SHP77 treated with DMSO at 0.1 percent for 48 hours (cell line): Measurements from ENCODE around the gene ARFGEF2.
"Not testable (repeated sequence)": the region's sequence is repeated elsewhere in the genome, so short reads cannot be mapped to it uniquely, and the experiment has no call there.

Source experiments
- DNase-seq: peaks from one replicate; lab custom pipeline; 2025; lab: John Stamatoyannopoulos, UW

The ARFGEF2 gene

DNA sequence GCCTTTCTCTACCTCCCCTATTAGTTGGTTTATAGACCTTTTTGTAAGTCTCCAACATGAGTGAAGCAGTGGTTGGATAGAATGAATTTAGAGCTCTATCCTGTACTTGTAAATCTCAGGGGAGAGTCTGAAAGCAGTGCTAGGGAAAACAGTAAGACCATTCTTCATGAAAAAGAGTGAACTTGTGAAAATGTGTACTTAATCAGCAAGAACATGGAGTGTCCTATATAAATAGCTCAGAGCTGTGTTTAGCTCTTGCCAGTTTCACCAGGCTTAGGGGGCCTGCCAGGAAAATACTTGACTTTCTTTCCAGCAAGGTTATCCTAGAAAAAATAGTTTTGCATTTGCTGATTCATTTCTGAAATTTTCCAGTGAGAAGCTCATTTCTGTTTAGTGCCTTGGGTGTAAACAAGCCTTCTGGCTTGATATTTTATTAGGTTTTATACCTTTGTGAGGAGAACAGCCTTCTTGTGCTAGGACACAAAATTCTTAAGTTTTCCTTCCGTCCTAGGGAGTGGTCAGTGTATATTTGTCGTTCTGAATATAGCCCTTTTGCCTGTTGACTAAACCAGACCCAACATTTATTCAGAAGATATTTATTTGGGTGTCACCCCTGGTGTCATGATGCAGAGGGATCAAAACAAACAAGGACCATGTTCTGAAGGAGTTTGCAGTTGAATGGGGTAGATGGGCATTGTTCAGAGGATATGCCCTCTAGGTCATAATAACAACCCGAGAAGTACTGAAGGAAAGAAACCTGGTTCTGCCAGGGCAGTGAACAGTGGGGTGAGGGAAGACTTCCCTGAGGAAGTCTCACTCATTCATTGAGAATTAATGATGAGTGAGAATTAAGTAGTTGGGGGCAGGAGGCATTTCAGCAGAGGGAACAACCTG is 7.6 kb downstream of the ARFGEF2 start:
- no peak for DNase-seq

DNA sequence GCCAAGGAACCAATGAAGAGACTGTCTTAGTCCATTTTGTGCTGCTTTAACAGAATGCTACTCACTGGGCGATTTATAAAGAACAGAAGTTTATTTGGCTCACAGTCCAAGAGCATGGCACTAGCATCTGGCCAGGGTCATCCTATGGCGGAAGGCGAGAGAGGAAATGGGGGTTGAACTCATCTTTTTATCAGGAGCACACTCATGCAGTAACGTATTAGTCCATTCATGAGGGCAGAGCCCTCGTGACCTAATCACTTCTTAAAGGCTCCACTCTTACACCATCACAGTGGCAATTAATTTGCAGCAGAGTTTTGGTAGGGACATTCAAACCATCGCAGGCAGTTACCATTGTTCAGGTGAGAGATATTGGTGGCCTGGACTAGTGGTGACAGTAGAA is 8.5 kb downstream of the ARFGEF2 start:
- DNase-seq: no peak

DNA sequence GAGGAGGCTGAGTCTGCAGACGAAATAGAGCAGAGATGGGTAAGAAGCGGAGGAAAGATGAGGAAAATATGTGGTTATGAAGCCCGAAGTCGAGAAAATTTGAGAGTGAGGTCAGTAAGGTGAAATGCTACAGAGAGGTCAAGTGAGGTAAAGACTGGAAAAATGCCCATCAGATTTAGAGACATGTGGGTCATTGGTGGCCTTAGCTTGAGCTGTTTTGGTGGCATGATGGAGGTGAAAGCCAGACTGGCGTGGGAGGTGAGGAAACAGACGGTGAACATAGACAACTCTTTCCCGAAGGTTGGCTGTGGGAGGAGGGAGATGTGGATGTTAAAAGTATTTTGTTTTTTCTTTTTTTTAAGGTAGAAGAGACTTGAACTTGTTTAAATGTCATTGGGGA is 9.4 kb downstream of the ARFGEF2 start:
- DNase-seq: no peak

DNA sequence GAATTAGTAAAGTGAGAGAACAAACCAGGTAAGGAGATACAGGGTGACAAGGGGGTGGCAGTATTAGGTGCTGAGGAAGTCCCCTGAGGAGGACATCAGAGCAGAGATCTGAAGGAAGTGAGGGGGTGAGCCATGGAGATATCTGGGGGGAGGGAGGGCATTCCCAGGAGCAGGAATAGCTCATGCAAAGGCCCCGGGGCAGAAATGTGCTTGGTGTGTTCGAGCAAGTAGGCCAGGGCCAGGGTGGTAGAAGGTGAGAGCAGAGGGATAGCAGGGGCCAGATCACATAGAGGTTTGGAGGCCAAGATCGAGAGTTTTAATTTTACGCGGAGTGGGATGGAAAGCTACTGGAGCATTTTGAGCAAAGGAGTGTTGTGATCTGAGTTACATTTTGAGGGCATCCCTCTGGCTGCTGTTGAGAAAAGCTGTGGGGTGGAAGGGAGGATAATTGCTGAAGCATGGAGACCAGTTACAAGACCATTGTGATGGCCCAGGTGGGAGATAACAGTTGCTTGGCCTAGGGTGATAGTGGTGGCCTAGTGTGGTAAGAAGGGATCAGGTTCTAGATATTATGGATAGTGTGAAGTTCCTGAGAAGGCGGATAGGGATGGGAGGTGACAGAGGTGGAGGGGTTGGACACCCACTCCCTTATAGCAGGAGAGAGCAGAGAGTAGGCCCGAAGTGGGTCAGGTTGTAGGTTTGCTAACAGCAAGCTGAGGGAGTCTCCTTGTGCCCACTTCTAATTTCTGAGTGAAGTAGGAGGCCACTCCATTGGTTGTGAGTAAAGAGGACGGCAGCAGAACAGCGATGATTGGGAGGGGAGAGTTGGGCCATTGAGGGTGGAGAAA is 10.2 kb downstream of the ARFGEF2 start:
- no peak for DNase-seq

DNA sequence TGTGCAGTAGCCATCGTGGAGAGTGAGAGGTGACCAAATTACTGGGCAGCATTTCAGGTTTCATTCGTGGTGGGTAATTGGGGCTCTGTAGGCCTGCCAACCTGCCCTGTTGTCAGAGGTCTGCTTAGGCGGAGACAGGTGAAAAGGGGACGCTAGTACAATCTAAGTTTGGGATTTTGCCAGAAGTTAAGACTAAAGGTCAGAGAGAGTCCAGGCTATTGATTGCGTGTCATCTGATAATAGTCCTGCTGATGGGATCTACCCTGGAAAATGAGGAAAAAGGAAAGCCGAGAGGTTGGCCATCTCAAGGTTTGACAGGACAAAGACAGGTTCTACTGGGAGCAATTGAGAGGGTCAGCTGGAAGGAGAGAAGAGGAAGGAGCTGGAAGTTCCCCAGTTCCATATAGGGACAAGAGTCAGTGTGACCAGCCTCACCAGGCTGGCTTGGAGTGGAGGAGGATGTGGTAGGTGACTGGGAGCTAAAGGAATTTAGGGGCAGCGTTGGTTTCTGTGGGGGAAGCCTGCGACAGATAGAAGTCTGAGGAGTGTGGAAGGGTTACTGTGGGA is 10.9 kb downstream of the ARFGEF2 start:
- no peak for DNase-seq

DNA sequence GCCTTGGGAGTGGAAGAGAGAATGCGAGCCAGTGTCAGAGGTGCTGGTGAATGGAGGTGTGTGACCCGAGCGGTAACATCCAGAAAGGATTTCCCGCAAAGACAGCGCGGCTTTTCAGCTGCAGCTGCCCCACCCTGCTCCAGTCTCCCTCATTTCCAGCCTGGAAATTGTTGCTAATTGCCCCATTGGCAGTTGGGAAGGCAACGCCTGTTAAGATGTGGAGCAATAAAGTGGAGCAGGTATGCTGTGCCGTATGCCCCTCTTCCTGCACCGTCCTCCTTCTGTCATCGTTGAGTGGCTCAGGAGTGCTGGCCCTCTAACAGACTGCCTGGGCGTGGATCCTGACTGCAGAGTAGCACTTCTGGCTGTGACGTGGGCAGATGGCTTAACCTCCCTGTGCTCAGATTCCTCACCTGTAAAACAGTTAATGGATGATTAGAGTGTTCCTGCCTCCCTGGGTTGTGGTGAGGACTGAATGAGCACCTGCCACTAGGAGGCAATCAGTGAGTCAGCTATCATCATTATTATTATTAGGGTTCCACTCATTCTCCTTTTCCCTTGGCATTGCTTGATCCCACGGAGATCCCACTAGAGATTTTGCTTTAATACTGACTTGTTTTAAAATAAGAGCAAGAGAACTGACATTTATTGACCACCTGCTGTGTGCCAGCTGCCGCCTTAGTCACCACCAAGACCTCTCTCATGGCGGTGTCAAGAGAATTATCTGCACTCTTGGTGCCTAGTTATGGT is 11.7 kb downstream of the ARFGEF2 start:
- DNase-seq: no peak

DNA sequence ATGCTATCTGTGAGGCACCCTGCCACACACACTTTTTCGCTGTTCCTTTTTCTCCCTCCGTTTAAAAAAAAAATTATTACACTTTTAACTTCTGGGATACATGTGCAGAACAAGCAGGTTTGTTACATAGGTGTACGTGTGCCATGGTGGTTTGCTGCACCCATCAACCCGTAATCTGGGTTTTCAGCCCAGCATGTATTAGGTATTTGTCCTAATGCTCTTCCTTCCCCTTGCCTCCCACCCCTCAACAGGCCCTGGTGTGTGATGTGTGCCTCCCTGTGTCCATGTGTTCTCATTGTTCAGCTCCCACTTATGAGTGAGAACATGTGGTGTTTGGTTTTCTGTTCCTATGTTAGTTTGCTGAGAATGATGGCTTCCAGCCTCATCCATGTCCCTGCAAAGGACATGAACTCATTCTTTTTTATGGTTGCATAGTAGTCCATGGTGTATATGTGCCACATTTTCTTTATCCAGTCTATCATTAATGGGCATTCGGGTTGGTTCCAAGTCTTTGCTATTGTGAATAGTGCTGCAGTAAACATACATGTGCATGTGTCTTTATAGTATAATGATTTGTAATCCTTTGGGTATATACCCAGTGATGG is 12.9 kb downstream of the ARFGEF2 start:
- DNase-seq: not testable (repeated sequence)

DNA sequence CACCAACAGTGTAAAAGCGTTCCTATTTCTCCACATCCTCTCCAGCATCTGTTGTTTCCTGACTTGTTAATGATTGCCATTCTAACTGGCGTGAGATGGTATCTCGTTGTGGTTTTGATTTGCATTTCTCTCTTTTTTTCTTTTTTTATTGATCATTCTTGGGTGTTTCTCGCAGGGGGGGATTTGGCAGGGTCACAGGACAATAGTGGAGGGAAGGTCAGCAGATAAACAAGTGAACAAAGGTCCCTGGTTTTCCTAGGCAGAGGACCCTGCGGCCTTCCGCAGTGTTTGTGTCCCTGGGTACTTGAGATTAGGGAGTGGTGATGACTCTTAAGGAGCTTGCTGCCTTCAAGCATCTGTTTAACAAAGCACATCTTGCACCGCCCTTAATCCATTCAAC is 13.5 kb downstream of the ARFGEF2 start:
- not testable (repeated sequence) for DNase-seq

DNA sequence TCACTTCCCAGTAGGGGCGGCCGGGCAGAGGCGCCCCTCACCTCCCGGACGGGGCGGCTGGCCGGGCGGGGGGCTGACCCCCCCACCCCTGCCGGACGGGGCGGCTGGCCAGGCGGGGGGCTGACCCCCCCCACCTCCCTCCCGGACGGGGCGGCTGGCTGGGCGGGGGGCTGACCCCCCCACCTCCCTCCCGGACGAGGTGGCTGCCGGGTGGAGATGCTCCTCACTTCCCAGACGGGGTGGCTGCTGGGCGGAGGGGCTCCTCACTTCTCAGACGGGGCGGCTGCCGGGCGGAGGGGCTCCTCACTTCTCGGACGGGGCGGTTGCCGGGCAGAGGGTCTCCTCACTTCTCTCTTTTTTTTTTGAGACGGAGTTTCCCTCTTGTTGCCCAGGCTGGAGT is 14.7 kb downstream of the ARFGEF2 start:
- not testable (repeated sequence) for DNase-seq

DNA sequence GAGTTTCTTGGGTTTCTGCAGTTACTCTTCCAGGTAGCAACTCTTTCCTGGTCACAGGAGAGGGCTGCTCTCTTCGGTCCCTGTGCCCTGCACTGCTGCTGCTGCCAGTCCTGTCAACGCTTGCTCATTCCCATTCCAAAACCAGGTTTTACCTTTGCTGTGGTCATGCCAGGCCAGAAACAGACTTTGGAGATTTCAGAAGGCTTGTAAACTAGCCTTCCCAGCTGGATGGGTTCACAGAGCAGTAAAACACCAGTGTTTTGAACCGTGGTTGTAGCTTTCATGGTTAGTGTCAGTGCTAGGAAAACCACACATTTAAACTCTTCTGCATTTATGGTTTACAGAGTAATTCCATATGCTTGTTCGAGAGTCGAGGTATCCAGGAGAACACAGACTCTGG is 16.2 kb downstream of the ARFGEF2 start:
- DNase-seq: no peak

DNA sequence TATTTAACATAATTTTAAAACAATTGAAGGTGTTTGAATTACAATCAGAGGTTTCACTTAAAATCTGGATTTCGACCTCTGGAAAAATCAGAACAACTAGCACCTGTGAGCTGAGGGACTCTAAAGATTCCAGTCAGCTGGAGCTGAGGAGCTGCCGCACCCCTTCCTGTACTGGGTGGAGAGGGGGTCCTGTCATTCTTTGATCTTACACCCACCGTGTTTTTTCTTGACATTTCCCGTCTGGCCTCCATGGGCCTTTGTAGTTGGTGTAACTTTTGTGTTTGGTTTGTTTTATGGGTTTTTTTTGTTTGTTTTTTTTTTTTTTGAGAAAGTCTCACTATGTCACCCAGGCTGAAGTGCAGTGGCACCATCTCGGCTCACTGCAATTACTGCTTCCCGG is 17.2 kb downstream of the ARFGEF2 start:
- no peak for DNase-seq

DNA sequence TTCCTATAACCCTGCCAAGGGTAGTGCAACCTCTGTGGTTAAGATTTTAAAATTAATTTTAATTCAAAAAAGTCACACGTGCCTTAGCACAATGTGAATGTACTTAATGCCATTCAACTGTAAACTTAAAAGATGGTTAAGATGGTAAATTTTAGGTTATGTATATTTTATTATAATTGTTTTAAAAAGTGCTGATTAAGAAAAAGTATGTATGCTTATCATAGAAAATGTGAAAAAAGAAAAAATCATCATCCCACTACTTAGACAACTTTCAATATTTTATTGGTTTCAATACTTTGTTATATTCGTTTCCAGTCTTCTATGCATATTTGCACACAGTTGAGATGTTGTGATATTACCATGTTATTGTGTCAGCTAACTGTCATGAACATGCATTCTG is 18.7 kb downstream of the ARFGEF2 start:
- no peak for DNase-seq

DNA sequence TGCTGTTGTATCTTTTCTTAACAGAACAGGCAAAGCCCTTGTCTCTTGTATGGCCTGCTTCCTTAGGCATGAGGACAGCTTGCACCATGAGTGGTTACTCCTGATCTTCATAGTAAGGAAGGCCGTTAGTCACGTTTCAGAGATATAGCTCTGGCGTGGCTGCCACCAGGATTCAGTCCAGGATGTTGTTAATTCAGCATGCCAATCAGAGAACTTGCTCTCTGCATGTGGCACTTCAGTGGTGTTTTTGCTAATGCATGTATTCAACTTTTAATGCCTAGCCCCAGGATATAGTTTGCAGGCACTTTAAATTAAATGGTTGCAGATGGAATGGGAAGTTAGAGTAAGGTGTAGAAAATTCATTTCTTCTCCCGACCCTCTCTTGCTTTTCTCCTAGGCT is 20.0 kb downstream of the ARFGEF2 start:
- DNase-seq: no peak

DNA sequence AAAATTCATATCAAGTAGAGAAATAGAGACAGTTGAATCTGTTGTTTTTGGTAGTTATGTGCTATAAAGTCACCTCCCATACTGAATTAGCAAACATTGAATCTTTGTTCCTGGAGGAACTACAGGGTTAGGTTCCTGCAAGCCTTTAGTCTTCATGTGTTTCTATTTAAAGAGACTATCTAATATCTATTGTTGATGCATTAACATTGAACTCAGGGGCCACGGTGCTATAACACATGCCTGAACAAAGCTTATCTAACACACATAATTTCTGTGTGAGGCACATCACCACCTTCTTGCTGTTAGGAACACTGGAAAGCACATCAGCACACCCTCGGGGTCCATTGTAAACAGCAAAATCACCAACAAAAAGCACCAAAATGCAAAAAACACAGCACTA is 21.2 kb downstream of the ARFGEF2 start:
- DNase-seq: no peak

DNA sequence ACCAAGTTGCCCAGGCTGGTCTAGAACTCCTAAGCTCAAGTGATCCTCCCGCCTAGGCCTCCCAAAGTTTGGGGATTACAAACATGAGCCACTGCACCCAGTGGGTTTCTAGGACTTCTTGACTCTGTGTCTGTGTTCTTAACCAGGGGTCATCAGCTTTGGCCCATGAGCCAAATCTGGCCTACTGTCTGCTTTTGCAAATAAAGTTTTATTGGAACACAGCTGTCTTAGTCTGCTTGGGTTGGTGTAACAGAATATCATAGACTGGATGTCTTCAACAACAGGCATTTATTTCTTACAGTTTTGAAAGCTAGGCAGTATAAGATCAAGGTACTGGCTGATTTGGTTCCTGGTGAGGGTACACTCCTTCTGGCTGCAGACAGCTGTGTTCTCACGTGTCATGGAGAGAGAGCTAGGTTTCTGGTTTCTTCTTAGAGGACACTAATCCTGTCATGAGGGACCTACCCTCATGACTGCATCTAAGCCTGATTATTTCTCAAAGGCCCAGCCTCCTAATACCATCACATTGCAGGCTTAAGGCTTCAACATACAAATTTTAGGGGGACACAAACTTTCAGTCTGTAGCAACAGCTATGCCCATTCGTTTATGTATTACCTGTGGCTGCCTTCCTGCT is 23.3 kb downstream of the ARFGEF2 start:
- DNase-seq: no peak

DNA sequence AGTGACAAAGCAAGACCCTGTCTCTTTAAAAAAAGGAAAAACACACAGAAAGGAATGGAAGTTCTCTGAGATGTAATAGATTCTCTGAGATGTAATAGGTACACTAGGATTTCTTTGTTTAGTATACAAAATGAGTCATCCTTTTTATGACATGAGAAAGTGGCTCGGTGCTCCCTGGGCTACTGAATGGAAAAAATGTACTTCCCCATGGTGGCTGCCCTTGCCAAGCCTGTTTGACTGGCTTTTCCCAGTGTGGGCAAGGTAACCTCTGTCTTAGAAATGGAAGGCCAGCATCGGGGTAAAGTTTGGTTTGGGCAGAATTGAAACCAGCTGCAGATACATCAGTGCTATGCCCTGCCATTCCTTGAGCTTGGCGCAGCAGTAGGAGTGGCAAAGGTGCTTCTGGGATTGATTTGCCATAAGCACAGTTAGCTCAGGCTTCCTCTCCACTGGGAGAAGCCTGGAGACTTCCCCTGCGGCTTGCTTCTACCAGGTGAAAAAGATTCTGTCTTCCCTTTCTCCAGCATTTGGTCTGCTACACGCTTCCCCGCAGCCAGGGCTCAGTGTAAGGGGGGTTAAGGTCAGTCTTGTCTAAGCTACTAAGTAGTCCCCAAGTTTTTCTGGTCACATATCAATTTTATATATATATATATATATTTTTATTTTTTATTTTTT is 24.5 kb downstream of the ARFGEF2 start:
- no peak for DNase-seq

DNA sequence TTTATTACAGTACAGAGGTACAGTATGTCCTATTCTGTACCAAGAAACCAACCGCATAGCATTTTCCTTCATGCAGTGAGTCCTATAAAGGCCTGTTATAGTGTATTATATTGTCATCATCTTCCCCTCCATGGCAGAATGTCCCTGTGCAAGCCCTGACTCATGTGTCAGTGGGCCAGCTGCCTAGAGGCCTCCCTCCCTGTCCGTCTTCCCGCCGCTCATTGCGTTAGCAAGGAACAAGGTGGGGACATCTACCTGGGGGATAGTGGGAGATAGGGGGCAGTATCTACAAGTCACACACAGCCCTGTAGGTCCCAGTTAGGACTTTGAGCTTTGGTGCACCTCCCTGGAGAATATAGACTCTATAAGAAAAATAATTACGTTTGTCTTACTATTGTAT is 27.1 kb downstream of the ARFGEF2 start:
- no peak for DNase-seq

DNA sequence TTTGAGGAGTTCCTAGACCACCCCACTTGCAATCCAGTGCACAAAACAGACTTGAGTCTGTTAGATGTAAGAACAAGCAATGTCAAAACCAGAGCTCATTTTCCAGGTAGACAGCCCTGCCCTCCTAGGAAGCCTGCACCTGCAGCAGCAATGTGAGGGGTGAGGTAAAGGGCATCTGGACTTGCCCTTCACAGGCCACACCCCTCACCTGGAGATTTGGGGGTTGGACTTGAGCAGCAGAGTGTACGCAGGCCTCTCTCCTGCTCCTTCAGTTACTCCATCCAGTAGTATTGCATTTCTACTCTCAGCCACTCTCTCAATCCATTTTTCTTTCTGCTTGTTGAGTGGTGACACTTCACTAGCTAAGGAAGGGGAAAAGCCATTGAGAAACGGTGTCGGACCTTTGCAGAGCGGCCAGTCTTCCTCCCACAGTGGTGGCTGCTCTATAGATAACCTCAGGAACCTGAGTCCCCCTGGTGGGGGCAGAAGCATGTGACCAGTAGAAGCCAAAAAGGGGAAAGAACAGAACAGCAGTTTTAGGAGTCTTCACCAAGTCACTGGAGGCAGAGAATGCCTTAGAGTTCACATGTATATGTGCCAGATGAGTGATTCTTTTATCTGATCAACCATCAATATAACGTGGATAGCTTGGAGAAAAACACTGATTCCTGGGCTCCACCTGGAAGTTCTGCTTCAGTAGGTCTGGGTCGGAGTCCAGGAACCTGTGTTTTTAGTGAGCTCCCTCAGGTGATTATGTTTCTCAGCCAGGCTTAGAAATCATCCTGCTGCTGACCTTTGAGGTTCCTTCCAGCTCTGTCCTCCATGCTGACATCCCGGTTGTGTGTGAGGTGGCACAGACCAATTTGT is 28.0 kb downstream of the ARFGEF2 start:
- DNase-seq: no peak

DNA sequence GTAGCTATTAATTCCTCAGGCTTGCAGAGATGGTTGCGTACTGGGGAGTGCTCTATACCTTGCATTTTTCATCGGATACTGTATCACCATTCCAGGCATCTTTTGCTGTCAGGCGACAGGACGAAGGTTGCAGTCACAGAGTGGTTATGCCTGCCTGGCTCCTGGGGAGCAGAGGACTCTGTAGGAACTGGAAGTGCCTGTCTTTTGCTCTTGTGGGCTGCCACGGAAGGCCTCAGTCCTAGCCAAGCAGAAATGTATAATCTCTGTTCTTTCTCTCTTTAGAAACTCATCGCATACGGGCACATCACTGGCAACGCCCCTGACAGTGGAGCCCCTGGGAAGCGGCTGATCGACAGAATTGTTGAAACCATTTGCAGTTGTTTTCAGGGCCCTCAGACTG is 29.5 kb downstream of the ARFGEF2 start:
- no peak for DNase-seq

DNA sequence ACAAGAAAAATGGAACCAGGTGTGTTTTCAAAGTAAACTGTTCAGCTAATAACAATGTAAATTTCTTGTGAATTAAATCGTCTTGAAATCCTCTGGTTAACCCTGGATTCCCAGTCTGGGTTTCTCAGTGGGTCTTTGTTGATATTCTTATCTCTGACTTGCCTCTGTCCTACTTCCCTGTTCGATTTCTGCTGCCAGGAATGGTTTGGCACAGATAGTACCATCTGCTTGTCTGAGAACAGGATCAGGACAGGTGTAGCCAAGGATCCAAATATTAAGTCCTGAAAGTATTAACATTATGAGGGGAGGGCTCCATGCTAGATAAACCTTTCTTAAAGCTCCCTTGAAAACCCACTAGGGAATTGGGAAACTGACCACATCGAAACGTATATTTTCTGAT is 30.1 kb downstream of the ARFGEF2 start:
- DNase-seq: no peak
